SK-N-SH (cell line): Measurements from ENCODE around the gene MPO. TPM values are rescaled to one million over a fixed set of nuclear protein-coding genes. Genes with fewer than 3 reads are reported as not detected.

Experiments used
- CTCF ChIA-PET: fragments of 300-600, 350-600 bp; formaldehyde crosslinking; extraction: SDS; loops from one replicate; lab custom pipeline; 2021; lab: Yijun Ruan, JAX
- POLR2A ChIA-PET: fragments of 350-600 bp; sonication (Branson Sonifier 250); formaldehyde crosslinking; extraction: SDS; loops from one replicate; lab custom pipeline; 2020; ENCODE audit warnings: antibody characterized with exemption, inconsistent platforms; lab: Yijun Ruan, JAX
- DNase-seq: peaks from one replicate; pipeline ENCODE4 v3.0.0; 2012
- H2AFZ ChIP-seq: fragments of 200-600 bp; sonication (generic); 2 replicates; pipeline ENCODE4 v1.8.1; 2016; ENCODE audit warnings: antibody characterized with exemption, mild to moderate bottlenecking, low read depth
- H3F3A ChIP-seq: fragments of 200-600 bp; sonication (generic); replicated peaks from 2 replicates; pipeline ENCODE3; 2016; ENCODE audit warnings: antibody characterized with exemption, mild to moderate bottlenecking; ENCODE audit not compliant: insufficient read depth
- H3K27ac ChIP-seq, 2 experiments: fragments of 200-500 bp in 1 of 2; fragments of 200-600 bp in 1 of 2; sonication (Bioruptor generic) in 1 of 2; sonication (generic), shearing (Covaris generic) in 1 of 2; 2 replicates each; pipeline versions ENCODE4 v1.5.1 to v1.6.1; 2014 to 2016; ENCODE audit warnings: low read depth in 2 of 2, inconsistent platforms in 1 of 2, low read length in 1 of 2, mild to moderate bottlenecking in 1 of 2, mixed read lengths in 1 of 2
- H3K27me3 ChIP-seq: fragments of 200-600 bp; sonication (generic), shearing (Covaris generic); 2 replicates; pipeline ENCODE4 v1.6.1; 2016; ENCODE audit warnings: mixed run types; ENCODE audit not compliant: insufficient read depth
- H3K36me3 ChIP-seq, 2 experiments: fragments of 200-500 bp in 1 of 2; fragments of 200-600 bp in 1 of 2; sonication (Bioruptor generic) in 1 of 2; sonication (generic) in 1 of 2; replicated peaks in 1 of 2; 2 replicates each; pipeline versions ENCODE3 to v1.5.1; 2014 to 2016; ENCODE audit warnings: low read length in 1 of 2, mild to moderate bottlenecking in 1 of 2; ENCODE audit not compliant: insufficient read depth in 2 of 2, control insufficient read depth in 1 of 2
- H3K4me1 ChIP-seq, 2 experiments: fragments of 200-500 bp in 1 of 2; fragments of 200-600 bp in 1 of 2; sonication (Bioruptor generic) in 1 of 2; sonication (generic), shearing (Covaris generic) in 1 of 2; 2 replicates each; pipeline versions ENCODE4 v1.5.1 to v1.6.1; 2014 to 2016; ENCODE audit warnings: low read depth in 1 of 2, low read length in 1 of 2, mixed run types in 1 of 2; ENCODE audit not compliant: insufficient read depth in 2 of 2, control insufficient read depth in 1 of 2
- H3K4me2 ChIP-seq: fragments of 200-600 bp; sonication (generic), shearing (Covaris generic); 2 replicates; pipeline ENCODE4 v1.6.1; 2017; ENCODE audit warnings: mixed run types
- H3K4me3 ChIP-seq, 2 experiments: fragments of 200-500 bp in 1 of 2; fragments of 200-600 bp in 1 of 2; sonication (Bioruptor generic) in 1 of 2; sonication (generic), shearing (Covaris generic) in 1 of 2; 2 replicates each; pipeline versions ENCODE4 v1.5.1 to v1.8.1; 2014 to 2016; ENCODE audit warnings: low read depth in 2 of 2, inconsistent platforms in 1 of 2, low read length in 1 of 2, mild to moderate bottlenecking in 1 of 2, mixed read lengths in 1 of 2, moderate library complexity in 1 of 2
- H3K79me2 ChIP-seq: fragments of 200-600 bp; sonication (generic); 2 replicates; pipeline ENCODE4 v1.8.1; 2017; ENCODE audit warnings: mild to moderate bottlenecking; ENCODE audit not compliant: insufficient read depth
- H3K9ac ChIP-seq: fragments of 200-600 bp; sonication (generic); 2 replicates; pipeline ENCODE4 v1.6.1; 2017; ENCODE audit warnings: mixed run types
- H3K9me2 ChIP-seq: fragments of 200-600 bp; sonication (generic); 2 replicates; pipeline ENCODE4 v1.6.1; 2017; ENCODE audit warnings: mixed run types
- H3K9me3 ChIP-seq: fragments of 200-600 bp; sonication (generic); 2 replicates; pipeline ENCODE4 v1.6.1; 2017; ENCODE audit warnings: mixed run types, mild to moderate bottlenecking, moderate library complexity
- H4K20me1 ChIP-seq: fragments of 200-600 bp; sonication (generic); 2 replicates; pipeline ENCODE4 v1.6.1; 2017; ENCODE audit warnings: mild to moderate bottlenecking, mixed run types; ENCODE audit not compliant: insufficient read depth
- CHD2 ChIP-seq: fragments of 150-350 bp; IDR thresholded peaks from 2 replicates; pipeline ENCODE4 v1.6.1; 2018; ENCODE audit warnings: low read length; ENCODE audit not compliant: partially characterized antibody
- CTCF ChIP-seq: fragments of 200-600 bp; sonication (generic); IDR thresholded peaks from 2 replicates; pipeline ENCODE4 v1.6.1; 2017; ENCODE audit warnings: antibody characterized with exemption, mild to moderate bottlenecking, moderate library complexity
- EP300 ChIP-seq, 2 experiments: IDR thresholded peaks; 2 replicates each; pipeline versions ENCODE4 v1.4.0 to v1.6.1; 2012; ENCODE audit warnings: borderline replicate concordance in 1 of 2, low read depth in 1 of 2, low read length in 1 of 2
- EZH2phosphoT487 ChIP-seq: fragments of 200-600 bp; sonication (generic); IDR thresholded peaks from 2 replicates; pipeline ENCODE4 v1.6.1; 2017; ENCODE audit warnings: low read depth, mixed run types, mild to moderate bottlenecking, antibody characterized with exemption, moderate library complexity, borderline replicate concordance
- FOXJ3 ChIP-seq: sonication (generic); formaldehyde crosslinking; IDR thresholded peaks from 2 replicates; pipeline ENCODE4 v1.5.1; 2020; ENCODE audit warnings: mild to moderate bottlenecking, missing genetic modification reagents
- IRF3 ChIP-seq: fragments of 150-350 bp; IDR thresholded peaks from 2 replicates; pipeline ENCODE4 v1.6.1; 2016; ENCODE audit warnings: mild to moderate bottlenecking, low read depth, low read length
- MEF2A ChIP-seq: IDR thresholded peaks from 2 replicates; pipeline ENCODE4 v1.4.0; 2012; ENCODE audit warnings: low read depth, borderline replicate concordance
- NFIC ChIP-seq: IDR thresholded peaks from 2 replicates; pipeline ENCODE4 v1.4.0; 2012; ENCODE audit warnings: borderline replicate concordance
- NRF1 ChIP-seq: IDR thresholded peaks from 2 replicates; pipeline ENCODE4 v1.6.1; 2012; ENCODE audit warnings: low read depth, mild to moderate bottlenecking, low read length
- RAD21 ChIP-seq: IDR thresholded peaks from 2 replicates; pipeline ENCODE4 v1.6.1; 2012; ENCODE audit warnings: mild to moderate bottlenecking, low read length
- RCOR1 ChIP-seq: fragments of 150-350 bp; IDR thresholded peaks from 2 replicates; pipeline ENCODE4 v1.6.1; 2017; ENCODE audit warnings: antibody characterized with exemption, low read length
- RFX5 ChIP-seq: IDR thresholded peaks from 2 replicates; pipeline ENCODE4 v1.6.1; 2012; ENCODE audit warnings: mild to moderate bottlenecking, improper control_type of control experiment, low read length
- RXRA ChIP-seq: IDR thresholded peaks from 2 replicates; pipeline ENCODE4 v1.4.0; 2012; ENCODE audit warnings: low read depth, mild to moderate bottlenecking, borderline replicate concordance
- SIN3A ChIP-seq: IDR thresholded peaks from 2 replicates; pipeline ENCODE4 v1.6.1; 2012; ENCODE audit warnings: low read depth, mild to moderate bottlenecking, low read length, moderate library complexity, borderline replicate concordance
- SMC3 ChIP-seq: IDR thresholded peaks from 2 replicates; pipeline ENCODE4 v1.6.1; 2012; ENCODE audit warnings: low read depth, low read length, improper control_type of control experiment
- TCF12 ChIP-seq: IDR thresholded peaks from 2 replicates; pipeline ENCODE4 v1.4.0; 2012
- USF1 ChIP-seq: IDR thresholded peaks from 2 replicates; pipeline ENCODE4 v1.4.0; 2012; ENCODE audit warnings: low read depth, borderline replicate concordance
- USF2 ChIP-seq: fragments of 150-350 bp; IDR thresholded peaks from 2 replicates; pipeline ENCODE4 v1.6.1; 2017; ENCODE audit warnings: antibody characterized with exemption, low read length, low read depth, borderline replicate concordance
- WGBS: methylation state at CpG from one replicate; pipeline ENCODE4 v1.1.6; 2017; ENCODE audit warnings: low lambda C conversion rate; 5-methylcytosine and 5-hydroxymethylcytosine counted together
- polyA plus RNA-seq, 3 experiments: library from polyadenylated mRNA; depleted of rRNA; stranded (reverse); fragments of >200 nt; gene quantifications; 2 replicates each; pipeline ENCODE4 v1.2.3, GENCODE V29; 2012

Gene MPO
- polyA plus RNA-seq, 1 of the 3 experiments (the other 2 are of a cell fraction) = not detected

GRCh38 chr17:58317421-58318064 is 36.8 kb upstream of the MPO start:
- no peak overlapping the region for H3K27ac ChIP-seq
- no peak overlapping the region for H2AFZ ChIP-seq
- no peaks in the 10 kb centered on the region for H4K20me1 ChIP-seq
- no peaks in the 10 kb centered on the region for H3F3A ChIP-seq
- H3K4me2 ChIP-seq = no peak overlapping the region
- no peaks in the 10 kb centered on the region for H3K9me2 ChIP-seq
- H3K9me3 ChIP-seq = no peaks in the 10 kb centered on the region
- DNase-seq = peak; percentile 81
- H3K27me3 ChIP-seq = no peaks in the 10 kb centered on the region
- 32% methylated on average over 5 of the region's 5 CpGs for WGBS
- CTCF ChIA-PET = interaction anchor here (0.6 to 3.0 kb wide), 46 partner anchors 8 to 196 kb away, joined by 3 to 31 read pairs (median 5); partner anchors contain the start of genes RNF43, SUPT4H1 and TSPOAP1
- H3K36me3 ChIP-seq = no peaks in the 10 kb centered on the region
- no peak overlapping the region for H3K4me3 ChIP-seq
- H3K79me2 ChIP-seq = no peaks in the 10 kb centered on the region
- no peak overlapping the region for H3K9ac ChIP-seq
- TF ChIP-seq RAD21 = peak; percentile 83
- TF ChIP-seq USF2 = no peak
- peak; percentile 78 for TF ChIP-seq SMC3
- TF ChIP-seq NRF1 = no peak
- TF ChIP-seq CTCF = peak; percentile 74
- TF ChIP-seq, all 33 proteins: peak for 3
- POLR2A ChIA-PET = interaction anchor here (0.6 to 2.0 kb wide), 5 partner anchors 9 to 197 kb away, joined by 3 to 14 read pairs (median 5); partner anchors contain the start of genes MTMR4 and SUPT4H1
- no peaks in the 10 kb centered on the region for H3K4me1 ChIP-seq

GRCh38 chr17:58316260-58316960 is 35.7 kb upstream of the MPO start:
- Histone ChIP-seq H3K9me2 (no peaks in the 10 kb centered on the region), H3K27me3 (no peaks in the 10 kb centered on the region), H3K36me3 (no peaks in the 10 kb centered on the region), H3K4me3 (no peak overlapping the region), H3K4me1 (no peaks in the 10 kb centered on the region), H3K9me3 (no peaks in the 10 kb centered on the region), H2AFZ (no peak overlapping the region), H3K79me2 (no peaks in the 10 kb centered on the region), H3K4me2 (no peak overlapping the region), H3K9ac (no peak overlapping the region), H3K27ac (no peak overlapping the region), H3F3A (no peaks in the 10 kb centered on the region), H4K20me1 (no peaks in the 10 kb centered on the region)
- 60% methylated on average over 7 of the region's 8 CpGs for WGBS
- peak; percentile 14 for DNase-seq
- POLR2A ChIA-PET = interaction anchor here (2.0 kb wide), 1 partner anchor 36 kb away, joined by 14 read pairs; the partner anchor contains the start of gene SUPT4H1
- CTCF ChIA-PET = interaction anchor here (0.9 to 3.0 kb wide), 25 partner anchors 9 to 197 kb away, joined by 3 to 31 read pairs (median 7); partner anchors contain the start of genes RNF43, SUPT4H1 and TSPOAP1
- no peak for TF ChIP-seq MEF2A
- TF ChIP-seq USF1 = no peak
- no peak for TF ChIP-seq NFIC
- no peak for TF ChIP-seq SIN3A
- no peak for TF ChIP-seq FOXJ3 (CRISPR knock-in tag)
- TF ChIP-seq IRF3 = no peak
- no peak for TF ChIP-seq RCOR1
- TF ChIP-seq CHD2 = no peak
- TF ChIP-seq RFX5 = no peak
- no peak for TF ChIP-seq EP300 (IDR thresholded peaks at IDR 0.05; ENCODE audit: borderline replicate concordance in 1 of 2, low read depth in 1 of 2, low read length in 1 of 2)
- no peak for TF ChIP-seq NRF1
- no peak for TF ChIP-seq EZH2phosphoT487
- no peak for TF ChIP-seq CTCF
- TF ChIP-seq TCF12 = no peak
- no peak for TF ChIP-seq RXRA
